GM23338 (cell line): ENCODE results near the gene HSPA12A. TPM values are rescaled to one million over a fixed set of nuclear protein-coding genes. Genes with fewer than 3 reads are reported as not detected.

Source experiments
- ATAC-seq: fragments of 200-7000 bp; cut with Tn5 transposase; 3 replicates; pipeline ENCODE4 v1.9.1; 2020
- DNase-seq: peaks from one replicate; pipeline ENCODE4 v3.0.0-alpha.2; 2015; ENCODE audit warnings: low spot score
- H2AFZ ChIP-seq: fragments of 200-600 bp; sonication (generic); 2 replicates; pipeline ENCODE4 v1.8.0; 2016; ENCODE audit warnings: antibody characterized with exemption, mild to moderate bottlenecking, moderate library complexity
- H3F3A ChIP-seq: fragments of 200-600 bp; sonication (generic); replicated peaks from 2 replicates; pipeline ENCODE4 v1.8.0; 2017; ENCODE audit warnings: antibody characterized with exemption, mixed run types, low read depth
- H3K27ac ChIP-seq: fragments of 200-600 bp; sonication (generic); 2 replicates; pipeline ENCODE4 v1.6.1; 2016; ENCODE audit warnings: low read depth
- H3K27me3 ChIP-seq: fragments of 200-600 bp; sonication (generic); 2 replicates; pipeline ENCODE4 v1.8.0; 2016; ENCODE audit warnings: mild to moderate bottlenecking, mixed run types, moderate library complexity; ENCODE audit not compliant: insufficient read depth
- H3K36me3 ChIP-seq: fragments of 200-600 bp; sonication (generic); 2 replicates; pipeline ENCODE4 v1.8.0; 2016; ENCODE audit warnings: mild to moderate bottlenecking; ENCODE audit not compliant: insufficient read depth
- H3K4me1 ChIP-seq: fragments of 200-600 bp; sonication (generic); 2 replicates; pipeline ENCODE4 v1.8.0; 2016; ENCODE audit warnings: mild to moderate bottlenecking, moderate library complexity; ENCODE audit not compliant: insufficient read depth
- H3K4me2 ChIP-seq: fragments of 200-600 bp; sonication (generic); 2 replicates; pipeline ENCODE4 v1.7.1; 2017; ENCODE audit warnings: mixed run types
- H3K4me3 ChIP-seq: fragments of 200-600 bp; sonication (generic); 2 replicates; pipeline ENCODE4 v1.6.1; 2016; ENCODE audit warnings: mixed run types
- H3K79me2 ChIP-seq: fragments of 200-600 bp; sonication (generic); replicated peaks from 2 replicates; pipeline ENCODE4 v1.8.0; 2017; ENCODE audit warnings: mild to moderate bottlenecking; ENCODE audit not compliant: insufficient read depth
- H3K9me2 ChIP-seq: fragments of 200-600 bp; sonication (generic); 2 replicates; pipeline ENCODE4 v1.8.0; 2017; ENCODE audit not compliant: insufficient read depth
- H4K20me1 ChIP-seq: fragments of 200-600 bp; sonication (generic); replicated peaks from 2 replicates; pipeline ENCODE4 v1.8.0; 2017; ENCODE audit warnings: mild to moderate bottlenecking; ENCODE audit not compliant: insufficient read depth
- H3K27ac Mint-ChIP-seq: 2 replicates; pipeline ENCODE4 v1.8.0; 2020; ENCODE audit warnings: inconsistent platforms, mild to moderate bottlenecking, moderate library complexity, mixed read lengths
- H3K27me3 Mint-ChIP-seq: 3 replicates; pipeline ENCODE4 v1.8.0; 2022; ENCODE audit warnings: low read depth, mild to moderate bottlenecking, moderate library complexity, mixed read lengths, inconsistent platforms; ENCODE audit not compliant: insufficient read depth, poor library complexity
- H3K36me3 Mint-ChIP-seq: 3 replicates; pipeline ENCODE4 v1.8.0; 2021; ENCODE audit warnings: low read depth, mild to moderate bottlenecking, inconsistent platforms, moderate library complexity, mixed read lengths
- H3K4me1 Mint-ChIP-seq: 3 replicates; pipeline ENCODE4 v1.8.0; 2020; ENCODE audit warnings: mild to moderate bottlenecking, inconsistent platforms, mixed read lengths
- H3K4me3 Mint-ChIP-seq: 3 replicates; pipeline ENCODE4 v1.8.0; 2021; ENCODE audit warnings: moderate library complexity, mild to moderate bottlenecking, inconsistent platforms, mixed read lengths
- H3K9me3 Mint-ChIP-seq: 3 replicates; pipeline ENCODE4 v1.8.0; 2020; ENCODE audit warnings: moderate library complexity, mild to moderate bottlenecking, inconsistent platforms, mixed read lengths
- CREB1 ChIP-seq: fragments of 250-450 bp; sonication (Bioruptor Pico); IDR thresholded peaks from 2 replicates; pipeline ENCODE4 v1.5.0; 2020; ENCODE audit warnings: low read depth, mild to moderate bottlenecking, moderate library complexity
- ETS1 ChIP-seq: IDR thresholded peaks from 2 replicates; pipeline ENCODE4 v1.6.1; 2016; ENCODE audit warnings: antibody characterized with exemption
- EZH2 ChIP-seq: fragments of 200-600 bp; sonication (generic); IDR thresholded peaks from one replicate; pipeline ENCODE4 v1.8.0; 2017; ENCODE audit warnings: antibody characterized with exemption, mild to moderate bottlenecking, low read depth; ENCODE audit not compliant: unreplicated experiment
- EZH2phosphoT487 ChIP-seq: fragments of 200-600 bp; sonication (generic); IDR thresholded peaks from one replicate; pipeline ENCODE4 v1.8.1; 2018; ENCODE audit warnings: antibody characterized with exemption; ENCODE audit not compliant: unreplicated experiment
- JUNB ChIP-seq: IDR thresholded peaks from one replicate; pipeline ENCODE4 v1.6.1; 2016; ENCODE audit warnings: antibody characterized with exemption; ENCODE audit not compliant: unreplicated experiment
- NANOG ChIP-seq: IDR thresholded peaks from 2 replicates; pipeline ENCODE4 v1.6.1; 2016; ENCODE audit warnings: antibody characterized with exemption, borderline replicate concordance
- POLR2AphosphoS5 ChIP-seq: IDR thresholded peaks from 2 replicates; pipeline ENCODE4 v1.6.1; 2016; ENCODE audit warnings: antibody characterized with exemption, low read depth
- STAT1 ChIP-seq: IDR thresholded peaks from one replicate; pipeline ENCODE4 v1.6.1; 2016; ENCODE audit warnings: antibody characterized with exemption; ENCODE audit not compliant: unreplicated experiment
- ZNF114 ChIP-seq: fragments of 250-450 bp; sonication (Bioruptor Pico); IDR thresholded peaks from 2 replicates; pipeline ENCODE4 v1.5.0; 2020; ENCODE audit warnings: mild to moderate bottlenecking, moderate library complexity
- ZNF331 ChIP-seq: fragments of 250-450 bp; sonication (Bioruptor Pico); IDR thresholded peaks from 2 replicates; pipeline ENCODE4 v1.5.0; 2020; ENCODE audit warnings: low read depth, mild to moderate bottlenecking, moderate library complexity
- ZNF462 ChIP-seq: fragments of 250-450 bp; sonication (Bioruptor Pico); IDR thresholded peaks from 2 replicates; pipeline ENCODE4 v1.5.0; 2020; ENCODE audit warnings: mild to moderate bottlenecking, moderate library complexity
- polyA plus RNA-seq: library from polyadenylated mRNA; unstranded; fragments of >200 nt; fragmentation: Nextera tagmentation; extraction: Ambion mirVana; gene quantifications from 2 replicates; pipeline ENCODE4 v1.2.1, GENCODE V29; 2016
- total RNA-seq: library from RNA; depleted of rRNA; stranded (reverse); fragments of >200 nt; shearing (Covaris generic); gene quantifications from 2 replicates; pipeline ENCODE4 v1.2.3, GENCODE V29; 2014
- TF ChIP-seq, protein P1 (sequence below): IDR thresholded peaks from one replicate; pipeline ENCODE4 v1.6.1; 2018; ENCODE audit warnings: antibody characterized with exemption; ENCODE audit not compliant: unreplicated experiment
- TF ChIP-seq, protein P2 (sequence below), 2 experiments: fragments of 200-600 bp in 1 of 2; sonication (generic) in 1 of 2; conservative IDR thresholded peaks; 2 replicates each; pipeline versions ENCODE4 v1.5.1 to v1.6.1; 2016 to 2017; ENCODE audit warnings: antibody characterized with exemption in 2 of 2, low read depth in 2 of 2, mild to moderate bottlenecking in 2 of 2, moderate library complexity in 1 of 2

The HSPA12A gene
- total and polyA plus RNA-seq, 2 experiments from 2014 or later = 4.4 to 6.3 TPM

GRCh38 chr10:116753759-116754158 is 11.4 kb upstream of the HSPA12A start:
- H3K9me2 ChIP-seq = no peaks in the 10 kb centered on the region
- Mint-ChIP-seq H3K9me3 (peaks cover 3% of the 10 kb centered on the region; the same call in 1 of the 3 replicates), H3K36me3 (no peaks in the 10 kb centered on the region), H3K27ac (no peak overlapping the region), H3K4me1 (peaks cover 4% of the 10 kb centered on the region; the same call in 2 of the 3 replicates), H3K4me3 (no peak overlapping the region), H3K27me3 (peaks cover 7% of the 10 kb centered on the region)
- no peaks in the 10 kb centered on the region for H3F3A ChIP-seq
- H3K4me2 ChIP-seq = no peak overlapping the region
- no peak overlapping the region for H2AFZ ChIP-seq
- no peak for DNase-seq
- TF ChIP-seq STAT1 (no peak), POLR2AphosphoS5 (no peak), NANOG (no peak), JUNB (no peak), ZNF462 (no peak), ZNF114 (CRISPR knock-in tag) (no peak), CREB1 (CRISPR knock-in tag) (no peak), EZH2 (no peak), ETS1 (no peak), EZH2phosphoT487 (no peak), ZNF331 (CRISPR knock-in tag) (no peak)
- TF ChIP-seq, protein P1, sequence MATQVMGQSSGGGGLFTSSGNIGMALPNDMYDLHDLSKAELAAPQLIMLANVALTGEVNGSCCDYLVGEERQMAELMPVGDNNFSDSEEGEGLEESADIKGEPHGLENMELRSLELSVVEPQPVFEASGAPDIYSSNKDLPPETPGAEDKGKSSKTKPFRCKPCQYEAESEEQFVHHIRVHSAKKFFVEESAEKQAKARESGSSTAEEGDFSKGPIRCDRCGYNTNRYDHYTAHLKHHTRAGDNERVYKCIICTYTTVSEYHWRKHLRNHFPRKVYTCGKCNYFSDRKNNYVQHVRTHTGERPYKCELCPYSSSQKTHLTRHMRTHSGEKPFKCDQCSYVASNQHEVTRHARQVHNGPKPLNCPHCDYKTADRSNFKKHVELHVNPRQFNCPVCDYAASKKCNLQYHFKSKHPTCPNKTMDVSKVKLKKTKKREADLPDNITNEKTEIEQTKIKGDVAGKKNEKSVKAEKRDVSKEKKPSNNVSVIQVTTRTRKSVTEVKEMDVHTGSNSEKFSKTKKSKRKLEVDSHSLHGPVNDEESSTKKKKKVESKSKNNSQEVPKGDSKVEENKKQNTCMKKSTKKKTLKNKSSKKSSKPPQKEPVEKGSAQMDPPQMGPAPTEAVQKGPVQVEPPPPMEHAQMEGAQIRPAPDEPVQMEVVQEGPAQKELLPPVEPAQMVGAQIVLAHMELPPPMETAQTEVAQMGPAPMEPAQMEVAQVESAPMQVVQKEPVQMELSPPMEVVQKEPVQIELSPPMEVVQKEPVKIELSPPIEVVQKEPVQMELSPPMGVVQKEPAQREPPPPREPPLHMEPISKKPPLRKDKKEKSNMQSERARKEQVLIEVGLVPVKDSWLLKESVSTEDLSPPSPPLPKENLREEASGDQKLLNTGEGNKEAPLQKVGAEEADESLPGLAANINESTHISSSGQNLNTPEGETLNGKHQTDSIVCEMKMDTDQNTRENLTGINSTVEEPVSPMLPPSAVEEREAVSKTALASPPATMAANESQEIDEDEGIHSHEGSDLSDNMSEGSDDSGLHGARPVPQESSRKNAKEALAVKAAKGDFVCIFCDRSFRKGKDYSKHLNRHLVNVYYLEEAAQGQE = no peak
- TF ChIP-seq, protein P2, sequence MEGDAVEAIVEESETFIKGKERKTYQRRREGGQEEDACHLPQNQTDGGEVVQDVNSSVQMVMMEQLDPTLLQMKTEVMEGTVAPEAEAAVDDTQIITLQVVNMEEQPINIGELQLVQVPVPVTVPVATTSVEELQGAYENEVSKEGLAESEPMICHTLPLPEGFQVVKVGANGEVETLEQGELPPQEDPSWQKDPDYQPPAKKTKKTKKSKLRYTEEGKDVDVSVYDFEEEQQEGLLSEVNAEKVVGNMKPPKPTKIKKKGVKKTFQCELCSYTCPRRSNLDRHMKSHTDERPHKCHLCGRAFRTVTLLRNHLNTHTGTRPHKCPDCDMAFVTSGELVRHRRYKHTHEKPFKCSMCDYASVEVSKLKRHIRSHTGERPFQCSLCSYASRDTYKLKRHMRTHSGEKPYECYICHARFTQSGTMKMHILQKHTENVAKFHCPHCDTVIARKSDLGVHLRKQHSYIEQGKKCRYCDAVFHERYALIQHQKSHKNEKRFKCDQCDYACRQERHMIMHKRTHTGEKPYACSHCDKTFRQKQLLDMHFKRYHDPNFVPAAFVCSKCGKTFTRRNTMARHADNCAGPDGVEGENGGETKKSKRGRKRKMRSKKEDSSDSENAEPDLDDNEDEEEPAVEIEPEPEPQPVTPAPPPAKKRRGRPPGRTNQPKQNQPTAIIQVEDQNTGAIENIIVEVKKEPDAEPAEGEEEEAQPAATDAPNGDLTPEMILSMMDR (conservative IDR thresholded peaks at IDR 0.05; ENCODE audit: low read depth in 2 of 2) = no peak
- no peaks in the 10 kb centered on the region for H3K79me2 ChIP-seq
- H3K4me1 ChIP-seq = no peaks in the 10 kb centered on the region
- H4K20me1 ChIP-seq = no peaks in the 10 kb centered on the region
- H3K36me3 ChIP-seq = no peaks in the 10 kb centered on the region
- no peak overlapping the region for H3K4me3 ChIP-seq
- ATAC-seq = no peak
- H3K27me3 ChIP-seq = no peaks in the 10 kb centered on the region
- H3K27ac ChIP-seq = no peak overlapping the region
